Esophagus muscularis mucosa (tissue), 4 donors: ENCODE data around the gene ZDHHC6. TPM values are rescaled to one million over a fixed set of nuclear protein-coding genes. Genes with fewer than 3 reads are reported as not detected.
"Not testable (repeated sequence)": the region's sequence is repeated elsewhere in the genome, so short reads cannot be mapped to it uniquely, and the experiment has no call there.

Source experiments
- DNase-seq: peaks from one replicate; pipeline ENCODE4 v3.0.0-alpha.2; 2017; ENCODE audit errors: extremely low spot score
- H3K27ac ChIP-seq, 4 donors: fragments of 200-600 bp; sonication (generic); replicated peaks in 1 of 4; 1 replicate in 3 of 4; 2 replicates in 1 of 4; pipeline ENCODE4 v1.5.1; 2016 to 2019; ENCODE audit warnings: mild to moderate bottlenecking in 1 of 4
- H3K27me3 ChIP-seq, 4 donors: fragments of 200-600 bp; sonication (generic); one replicate each; pipeline versions ENCODE4 v1.5.1 to v1.6.0; 2016 to 2019
- H3K36me3 ChIP-seq, 4 donors: fragments of 200-600 bp; sonication (generic); one replicate each; pipeline ENCODE4 v1.5.1; 2016 to 2019
- H3K4me1 ChIP-seq, 4 donors: fragments of 200-600 bp; sonication (generic); one replicate each; pipeline ENCODE4 v1.5.1; 2016 to 2019
- H3K4me3 ChIP-seq, 4 donors: fragments of 200-600 bp; sonication (generic); 1 replicate in 2 of 4; 2 replicates in 2 of 4; pipeline ENCODE4 v1.5.1; 2016 to 2019; ENCODE audit warnings: mild to moderate bottlenecking in 4 of 4, moderate library complexity in 1 of 4
- H3K9me3 ChIP-seq, 4 donors: fragments of 200-600 bp; sonication (generic); 1 replicate in 3 of 4; 2 replicates in 1 of 4; pipeline ENCODE4 v1.5.1; 2016 to 2019
- EP300 ChIP-seq: sonication (generic); formaldehyde crosslinking; IDR thresholded peaks from one replicate; pipeline ENCODE4 v1.6.1; 2017; ENCODE audit warnings: antibody characterized with exemption
- POLR2A ChIP-seq: fragments of 450-650 bp; IDR thresholded peaks from one replicate; pipeline ENCODE4 v1.6.1; 2017; ENCODE audit warnings: antibody characterized with exemption, moderate library complexity, mild to moderate bottlenecking, low read depth
- POLR2AphosphoS5 ChIP-seq, 2 donors: sonication (generic); formaldehyde crosslinking; IDR thresholded peaks; one replicate each; pipeline ENCODE4 v1.6.1; 2017; ENCODE audit warnings: antibody characterized with exemption in 2 of 2
- WGBS: methylation state at CpG from one replicate; pipeline ENCODE4 v1.1.5; 2018; 5-methylcytosine and 5-hydroxymethylcytosine counted together
- intact Hi-C: fragments of 100-400 bp; cut with DNase I; formaldehyde crosslinking; loops from one replicate; pipeline ENCODE4 v1.15.1; 2023
- total RNA-seq, 4 donors: library from RNA; depleted of rRNA; stranded (reverse); fragments of >200 nt; gene quantifications; one replicate each; pipeline versions ENCODE4 v1.1.0 to v1.2.1, GENCODE V29; 2016
- TF ChIP-seq, protein P1 (sequence below), 3 experiments: fragments of 200-600 bp in 2 of 3; fragments of 450-650 bp in 1 of 3; sonication (generic) in 2 of 3; IDR thresholded peaks; one replicate each; pipeline ENCODE4 v1.5.1; 2017 to 2019; ENCODE audit warnings: antibody characterized with exemption in 3 of 3, mild to moderate bottlenecking in 2 of 3, moderate library complexity in 1 of 3

Gene ZDHHC6
- total RNA-seq, 4 donors from 2014 or later: 15.6 to 21.2 (median 17.3) TPM

GRCh38 chr10:112412696-112413095, 34.0 kb downstream of the ZDHHC6 start:
- H3K9me3 ChIP-seq: no peaks in the 10 kb centered on the region
- no peak for DNase-seq
- no peak overlapping the region for H3K27ac ChIP-seq
- peaks cover 0 to 3% (median 0%) of the 10 kb centered on the region in 4 donors for H3K27me3 ChIP-seq
- 84% methylated on average over 2 of the region's 2 CpGs for WGBS
- H3K36me3 ChIP-seq: peaks cover 0 to 62% (median 7%) of the 10 kb centered on the region in 4 donors
- TF ChIP-seq, protein P1, sequence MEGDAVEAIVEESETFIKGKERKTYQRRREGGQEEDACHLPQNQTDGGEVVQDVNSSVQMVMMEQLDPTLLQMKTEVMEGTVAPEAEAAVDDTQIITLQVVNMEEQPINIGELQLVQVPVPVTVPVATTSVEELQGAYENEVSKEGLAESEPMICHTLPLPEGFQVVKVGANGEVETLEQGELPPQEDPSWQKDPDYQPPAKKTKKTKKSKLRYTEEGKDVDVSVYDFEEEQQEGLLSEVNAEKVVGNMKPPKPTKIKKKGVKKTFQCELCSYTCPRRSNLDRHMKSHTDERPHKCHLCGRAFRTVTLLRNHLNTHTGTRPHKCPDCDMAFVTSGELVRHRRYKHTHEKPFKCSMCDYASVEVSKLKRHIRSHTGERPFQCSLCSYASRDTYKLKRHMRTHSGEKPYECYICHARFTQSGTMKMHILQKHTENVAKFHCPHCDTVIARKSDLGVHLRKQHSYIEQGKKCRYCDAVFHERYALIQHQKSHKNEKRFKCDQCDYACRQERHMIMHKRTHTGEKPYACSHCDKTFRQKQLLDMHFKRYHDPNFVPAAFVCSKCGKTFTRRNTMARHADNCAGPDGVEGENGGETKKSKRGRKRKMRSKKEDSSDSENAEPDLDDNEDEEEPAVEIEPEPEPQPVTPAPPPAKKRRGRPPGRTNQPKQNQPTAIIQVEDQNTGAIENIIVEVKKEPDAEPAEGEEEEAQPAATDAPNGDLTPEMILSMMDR (IDR thresholded peaks at IDR 0.05): no peak
- no peak for TF ChIP-seq EP300
- no peak for TF ChIP-seq POLR2A
- no peak for TF ChIP-seq POLR2AphosphoS5 (IDR thresholded peaks at IDR 0.05)
- intact Hi-C loops: no loop called here
- H3K4me1 ChIP-seq: no peaks in the 10 kb centered on the region
- H3K4me3 ChIP-seq: no peak overlapping the region

GRCh38 chr10:112409755-112410154, 37.0 kb downstream of the ZDHHC6 start:
- Histone ChIP-seq H3K4me3 (no peak overlapping the region), H3K9me3 (no peaks in the 10 kb centered on the region), H3K27ac (no peak overlapping the region), H3K27me3 (peaks cover 0 to 3% (median 0%) of the 10 kb centered on the region in 4 donors), H3K36me3 (peaks cover 0 to 58% (median 10%) of the 10 kb centered on the region in 4 donors), H3K4me1 (no peaks in the 10 kb centered on the region)
- WGBS: 73% methylated on average over 4 of the region's 4 CpGs
- no peak for TF ChIP-seq POLR2A
- no peak for TF ChIP-seq POLR2AphosphoS5 (IDR thresholded peaks at IDR 0.05)
- TF ChIP-seq EP300: no peak
- TF ChIP-seq, protein P1 (IDR thresholded peaks at IDR 0.05): no peak
- intact Hi-C loops: no loop called here
- DNase-seq: no peak

DNA sequence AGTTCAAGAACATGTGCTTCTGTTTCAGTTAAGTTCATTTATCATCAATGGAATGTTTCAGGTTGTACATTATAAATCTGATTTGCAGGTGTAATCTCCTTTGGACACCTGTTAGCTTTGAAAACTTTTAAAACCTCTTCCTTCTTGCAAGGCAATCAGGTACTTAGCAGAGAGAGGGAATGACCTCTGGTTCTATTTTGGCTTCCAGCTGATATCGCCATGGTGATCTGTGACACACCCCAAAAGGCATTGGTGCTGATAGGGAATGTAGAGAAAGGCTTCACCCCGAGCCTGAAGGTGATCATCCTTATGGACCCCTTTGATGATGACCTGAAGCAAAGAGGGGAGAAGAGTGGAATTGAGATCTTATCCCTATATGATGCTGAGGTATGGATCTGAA, 37.4 kb downstream of the ZDHHC6 start:
- TF ChIP-seq POLR2AphosphoS5 (IDR thresholded peaks at IDR 0.05): no peak
- no peak for TF ChIP-seq POLR2A
- TF ChIP-seq, protein P1 (IDR thresholded peaks at IDR 0.05): no peak
- no peak for TF ChIP-seq EP300
- Histone ChIP-seq H3K27ac (no peak overlapping the region), H3K4me1 (no peaks in the 10 kb centered on the region), H3K9me3 (no peaks in the 10 kb centered on the region), H3K36me3 (peaks cover 0 to 61% (median 10%) of the 10 kb centered on the region in 4 donors), H3K4me3 (no peak overlapping the region), H3K27me3 (peaks cover 0 to 3% (median 0%) of the 10 kb centered on the region in 4 donors)
- DNase-seq: no peak
- intact Hi-C loops: no loop called here
- WGBS: 80% methylated on average over 2 of the region's 2 CpGs

GRCh38 chr10:112407696-112408095, 39.0 kb downstream of the ZDHHC6 start:
- intact Hi-C loops: no loop called here
- TF ChIP-seq, protein P1 (IDR thresholded peaks at IDR 0.05): no peak
- TF ChIP-seq EP300 (no peak), POLR2AphosphoS5 (IDR thresholded peaks at IDR 0.05) (no peak), POLR2A (no peak)
- DNase-seq: no peak
- no peaks in the 10 kb centered on the region for H3K9me3 ChIP-seq
- H3K36me3 ChIP-seq: peaks cover 0 to 54% (median 10%) of the 10 kb centered on the region in 4 donors
- H3K27ac ChIP-seq: no peak overlapping the region
- no peak overlapping the region for H3K4me3 ChIP-seq
- no peaks in the 10 kb centered on the region for H3K4me1 ChIP-seq
- H3K27me3 ChIP-seq: peaks cover 0 to 3% (median 0%) of the 10 kb centered on the region in 4 donors
- 94% methylated on average over 1 of the region's 1 CpG for WGBS

DNA sequence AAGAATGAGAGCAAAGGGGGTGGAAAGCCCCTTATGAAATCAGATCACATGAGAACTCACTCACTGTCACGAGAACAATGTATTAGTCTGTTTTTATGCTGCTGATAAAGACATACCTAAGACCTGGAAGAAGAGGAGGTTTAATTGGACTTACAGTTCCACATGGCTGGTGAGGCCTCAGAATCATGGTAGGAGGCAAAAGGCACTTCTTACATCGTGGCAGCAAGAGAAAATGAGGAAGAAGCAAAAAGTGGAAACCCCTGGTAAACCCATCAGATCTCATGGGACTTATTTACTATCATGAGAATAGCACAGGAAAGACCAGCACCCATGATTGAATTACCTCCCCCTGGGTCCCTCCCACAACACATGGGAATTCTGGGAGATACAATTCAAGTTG, 39.9 kb downstream of the ZDHHC6 start:
- DNase-seq, intact Hi-C loops, H3K4me3 ChIP-seq, H3K9me3 ChIP-seq, H3K4me1 ChIP-seq, H3K27ac ChIP-seq, H3K27me3 ChIP-seq: not testable (repeated sequence)
- WGBS: 72% methylated on average over 2 of the region's 2 CpGs
- H3K36me3 ChIP-seq: peaks cover 0 to 49% (median 9%) of the 10 kb centered on the region in 4 donors
